Lower leg skin (tissue), 4 donors: ENCODE data around the gene MAGEA9B. TPM values are rescaled to one million over a fixed set of nuclear protein-coding genes. Genes with fewer than 3 reads are reported as not detected.
"Not testable (repeated sequence)": the region's sequence is repeated elsewhere in the genome, so short reads cannot be mapped to it uniquely, and the experiment has no call there.

Source experiments
- DNase-seq, 2 donors: peaks; one replicate each; pipeline ENCODE4 v3.0.0-alpha.2; 2019; ENCODE audit warnings: low spot score in 2 of 2
- H3K4me3 ChIP-seq: fragments of 200-600 bp; sonication (generic); 2 replicates; pipeline ENCODE4 v1.5.1; 2017; ENCODE audit warnings: mild to moderate bottlenecking, low read depth; ENCODE audit not compliant: poor library complexity, severe bottlenecking
- CTCF ChIP-seq, 3 donors: fragments of 450-650 bp; IDR thresholded peaks; one replicate each; pipeline ENCODE4 v1.5.1; 2016; ENCODE audit warnings: antibody characterized with exemption in 3 of 3, mild to moderate bottlenecking in 3 of 3, moderate library complexity in 2 of 3
- POLR2A ChIP-seq, 2 donors: fragments of 450-650 bp; IDR thresholded peaks; one replicate each; pipeline ENCODE4 v1.6.1; 2016 to 2017; ENCODE audit warnings: antibody characterized with exemption in 2 of 2, mild to moderate bottlenecking in 1 of 2, moderate library complexity in 1 of 2
- WGBS, 2 donors: methylation state at CpG; one replicate each; pipeline ENCODE4 v1.1.5; 2018; 5-methylcytosine and 5-hydroxymethylcytosine counted together
- intact Hi-C: fragments of 100-400 bp; cut with DNase I; formaldehyde crosslinking; loops from one replicate; pipeline ENCODE4 v1.15.0; 2023; ENCODE audit warnings: low total_unique reads
- total RNA-seq, 4 donors: library from RNA; depleted of rRNA; stranded (reverse); fragments of >200 nt; gene quantifications; one replicate each; pipeline ENCODE4 v1.1.0, GENCODE V29; 2016

Gene MAGEA9B
- total RNA-seq, 4 donors from 2014 or later: not detected

- DNase-seq: no peak
- intact Hi-C loops: no loop called here
- TF ChIP-seq POLR2A (IDR thresholded peaks at IDR 0.05) (no peak), CTCF (IDR thresholded peaks at IDR 0.05) (no peak)
These were observed 20.4 kb upstream of the MAGEA9B start for GRCh38 chrX:149607699-149608098.

GRCh38 chrX:149605248-149605885, 18.1 kb upstream of the MAGEA9B start:
- H3K4me3 ChIP-seq, DNase-seq, intact Hi-C loops: not testable (repeated sequence)
- WGBS, 2 donors: 80 to 94% methylated on average over 7 of the region's 7 CpGs

More at GRCh38 chrX:149607699-149608098, 20.4 kb upstream of the MAGEA9B start:
- H3K4me3 ChIP-seq: no peak overlapping the region

GRCh38 chrX:149598603-149599002, 11.3 kb upstream of the MAGEA9B start:
- intact Hi-C loops, H3K4me3 ChIP-seq: not testable (repeated sequence)
- WGBS, 2 donors: no CpG with 5 or more reads among the region's 11 CpGs

GRCh38 chrX:149595943-149596342, 8.7 kb upstream of the MAGEA9B start:
- no CpG with 5 or more reads among the region's 7 CpGs for WGBS, 2 donors
- DNase-seq, H3K4me3 ChIP-seq, intact Hi-C loops: not testable (repeated sequence)

More at GRCh38 chrX:149598603-149599002, 11.3 kb upstream of the MAGEA9B start:
- DNase-seq: not testable (repeated sequence)

GRCh38 chrX:149595214-149595613, 8.0 kb upstream of the MAGEA9B start, which contains the start of gene HSFX2:
HSFX2 (minus strand) TSS chrX:149595314; CDS start chrX:149594700, 614 bp downstream.
- H3K4me3 ChIP-seq, DNase-seq, intact Hi-C loops: not testable (repeated sequence)
- no CpG with 5 or more reads among the region's 17 CpGs for WGBS, 2 donors

- intact Hi-C loops, H3K4me3 ChIP-seq, DNase-seq: not testable (repeated sequence)
- no CpG with 5 or more reads among the region's 7 CpGs for WGBS, 2 donors
These were observed 3.7 kb upstream of the MAGEA9B start for GRCh38 chrX:149590993-149591392.

- H3K4me3 ChIP-seq, intact Hi-C loops: not testable (repeated sequence)
- WGBS, 2 donors: 86% methylated on average over 4 of the region's 17 CpGs; no CpG with 5 or more reads in 1 of the 2 donors
- DNase-seq: peak in 1 of 2 donors; percentile 52
These were observed 1.6 kb downstream of the MAGEA9B start for GRCh38 chrX:149585631-149586030.

GRCh38 chrX:149573456-149573855, 13.8 kb downstream of the MAGEA9B start:
- WGBS, 2 donors: no CpG with 5 or more reads among the region's 1 CpG
- DNase-seq, intact Hi-C loops, H3K4me3 ChIP-seq: not testable (repeated sequence)

- no peak overlapping the region for H3K4me3 ChIP-seq
- intact Hi-C loops: no loop called here
- TF ChIP-seq CTCF (IDR thresholded peaks at IDR 0.05) (no peak), POLR2A (IDR thresholded peaks at IDR 0.05) (no peak)
- no peak for DNase-seq
- WGBS, 2 donors: 8 to 29% methylated on average over 1 of the region's 1 CpG
These were observed 14.5 kb downstream of the MAGEA9B start for GRCh38 chrX:149572743-149573142.
